ENCODE results near the gene ATG10.

ATG10 gene

DNA sequence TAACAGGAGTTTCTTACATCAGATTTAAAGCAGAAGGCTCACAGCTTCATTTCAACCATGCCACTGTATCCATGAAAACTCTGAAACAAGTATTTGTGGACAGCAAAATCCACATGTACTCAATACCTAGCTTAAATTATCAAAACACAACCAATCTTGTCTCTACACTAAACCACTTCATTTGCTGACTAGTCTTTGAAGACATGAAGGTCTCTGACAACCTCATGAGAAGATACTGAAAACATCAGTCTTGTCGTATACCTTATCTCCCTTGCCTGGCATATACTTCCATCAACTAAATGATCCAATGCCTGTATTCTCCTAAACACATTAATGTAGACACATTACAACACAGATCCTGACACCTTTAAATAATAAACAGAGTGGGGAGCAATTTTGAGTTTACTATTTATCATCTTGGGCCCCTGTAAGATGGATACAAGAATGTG lies 303.4 kb downstream of the ATG10 start:
- TF ChIP-seq TAF1 (IDR thresholded peaks at IDR 0.05; ENCODE audit: borderline replicate concordance, insufficient read depth, low read length) (no peak), FOXP2 (optimal IDR thresholded peaks at IDR 0.05; ENCODE audit: borderline replicate concordance, extremely low read depth, extremely low read length, insufficient read depth) (no peak), POLR2AphosphoS5 (IDR thresholded peaks at IDR 0.05; ENCODE audit: low read depth, low read length) (no peak), SIN3A (IDR thresholded peaks at IDR 0.05; ENCODE audit: borderline replicate concordance, insufficient read depth, low read length) (no peak)
- TF ChIP-seq, protein P1, sequence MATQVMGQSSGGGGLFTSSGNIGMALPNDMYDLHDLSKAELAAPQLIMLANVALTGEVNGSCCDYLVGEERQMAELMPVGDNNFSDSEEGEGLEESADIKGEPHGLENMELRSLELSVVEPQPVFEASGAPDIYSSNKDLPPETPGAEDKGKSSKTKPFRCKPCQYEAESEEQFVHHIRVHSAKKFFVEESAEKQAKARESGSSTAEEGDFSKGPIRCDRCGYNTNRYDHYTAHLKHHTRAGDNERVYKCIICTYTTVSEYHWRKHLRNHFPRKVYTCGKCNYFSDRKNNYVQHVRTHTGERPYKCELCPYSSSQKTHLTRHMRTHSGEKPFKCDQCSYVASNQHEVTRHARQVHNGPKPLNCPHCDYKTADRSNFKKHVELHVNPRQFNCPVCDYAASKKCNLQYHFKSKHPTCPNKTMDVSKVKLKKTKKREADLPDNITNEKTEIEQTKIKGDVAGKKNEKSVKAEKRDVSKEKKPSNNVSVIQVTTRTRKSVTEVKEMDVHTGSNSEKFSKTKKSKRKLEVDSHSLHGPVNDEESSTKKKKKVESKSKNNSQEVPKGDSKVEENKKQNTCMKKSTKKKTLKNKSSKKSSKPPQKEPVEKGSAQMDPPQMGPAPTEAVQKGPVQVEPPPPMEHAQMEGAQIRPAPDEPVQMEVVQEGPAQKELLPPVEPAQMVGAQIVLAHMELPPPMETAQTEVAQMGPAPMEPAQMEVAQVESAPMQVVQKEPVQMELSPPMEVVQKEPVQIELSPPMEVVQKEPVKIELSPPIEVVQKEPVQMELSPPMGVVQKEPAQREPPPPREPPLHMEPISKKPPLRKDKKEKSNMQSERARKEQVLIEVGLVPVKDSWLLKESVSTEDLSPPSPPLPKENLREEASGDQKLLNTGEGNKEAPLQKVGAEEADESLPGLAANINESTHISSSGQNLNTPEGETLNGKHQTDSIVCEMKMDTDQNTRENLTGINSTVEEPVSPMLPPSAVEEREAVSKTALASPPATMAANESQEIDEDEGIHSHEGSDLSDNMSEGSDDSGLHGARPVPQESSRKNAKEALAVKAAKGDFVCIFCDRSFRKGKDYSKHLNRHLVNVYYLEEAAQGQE (IDR thresholded peaks at IDR 0.05; ENCODE audit: insufficient read depth in 1 of 2, low read depth in 2 of 2, low read length in 2 of 2) = no peak

DNA sequence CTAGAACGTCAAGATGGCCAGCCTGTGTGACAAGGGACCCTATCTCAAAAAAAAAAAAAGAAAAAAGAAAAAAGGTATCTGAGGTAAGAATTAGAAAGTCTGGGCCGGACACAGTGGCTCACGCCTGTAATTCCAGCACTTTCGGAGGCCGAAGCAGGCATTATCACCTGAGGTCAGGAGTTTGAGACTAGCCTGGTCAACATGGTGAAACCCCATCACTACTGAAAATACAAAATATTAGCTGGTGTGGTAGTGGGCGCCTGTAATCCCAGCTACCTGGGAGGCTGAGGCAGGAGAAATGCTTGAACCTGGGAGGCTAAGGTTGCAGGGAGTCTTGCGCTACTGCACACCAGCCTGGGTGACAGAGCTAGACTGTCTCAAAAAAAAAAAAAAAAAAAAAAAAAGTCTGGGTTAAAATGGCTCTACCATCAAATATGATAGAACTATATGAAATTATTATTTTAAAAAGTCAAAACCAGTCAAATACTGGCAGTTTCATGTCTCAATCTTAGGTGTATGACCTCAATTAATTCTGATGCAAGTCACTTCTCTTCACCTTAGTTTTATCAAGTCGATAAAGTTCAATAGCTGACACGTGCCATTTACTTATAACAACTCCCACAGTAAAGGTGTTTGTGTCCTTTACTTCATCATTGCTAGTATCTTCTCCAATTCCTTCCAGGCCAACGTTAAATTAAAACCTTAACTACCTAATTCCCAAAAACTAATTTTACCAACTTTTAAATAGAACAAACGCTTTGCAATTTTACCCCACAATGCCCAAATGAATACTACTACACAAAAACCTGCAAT lies 305.2 kb downstream of the ATG10 start:
- TF ChIP-seq, protein P1 (IDR thresholded peaks at IDR 0.05; ENCODE audit: insufficient read depth in 1 of 2, low read depth in 2 of 2, low read length in 2 of 2) = no peak
- peak; percentile 19; the same call in 1 of the 2 replicates for TF ChIP-seq POLR2AphosphoS5 (IDR thresholded peaks at IDR 0.05; ENCODE audit: low read depth, low read length)

DNA sequence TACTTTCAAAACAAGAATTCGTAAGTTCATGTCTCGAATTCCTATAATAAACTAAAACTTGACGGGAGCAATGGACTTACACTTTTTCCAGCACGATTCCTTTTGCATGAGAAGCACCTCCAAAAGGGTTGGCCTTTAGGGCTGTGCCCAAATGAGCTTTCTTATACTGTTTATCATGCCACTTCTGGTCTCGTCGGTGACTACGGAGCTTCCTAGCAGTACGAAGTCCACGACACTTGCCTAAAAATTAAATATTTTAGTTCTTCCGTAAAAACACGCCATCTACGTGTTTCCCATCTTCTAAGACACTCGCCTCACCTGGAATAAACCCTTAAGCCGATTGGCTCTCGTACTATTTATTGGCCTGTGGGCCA lies 305.8 kb downstream of the ATG10 start:
- TF ChIP-seq, protein P1 (IDR thresholded peaks at IDR 0.05; ENCODE audit: insufficient read depth in 1 of 2, low read depth in 2 of 2, low read length in 2 of 2) = no peak
- TF ChIP-seq SIN3A (IDR thresholded peaks at IDR 0.05; ENCODE audit: borderline replicate concordance, insufficient read depth, low read length) = no peak
- no peak for TF ChIP-seq POLR2AphosphoS5 (IDR thresholded peaks at IDR 0.05; ENCODE audit: low read depth, low read length)
- TF ChIP-seq FOXP2 (optimal IDR thresholded peaks at IDR 0.05; ENCODE audit: borderline replicate concordance, extremely low read depth, extremely low read length, insufficient read depth) = no peak
- TF ChIP-seq TAF1 (IDR thresholded peaks at IDR 0.05; ENCODE audit: borderline replicate concordance, insufficient read depth, low read length) = no peak

DNA sequence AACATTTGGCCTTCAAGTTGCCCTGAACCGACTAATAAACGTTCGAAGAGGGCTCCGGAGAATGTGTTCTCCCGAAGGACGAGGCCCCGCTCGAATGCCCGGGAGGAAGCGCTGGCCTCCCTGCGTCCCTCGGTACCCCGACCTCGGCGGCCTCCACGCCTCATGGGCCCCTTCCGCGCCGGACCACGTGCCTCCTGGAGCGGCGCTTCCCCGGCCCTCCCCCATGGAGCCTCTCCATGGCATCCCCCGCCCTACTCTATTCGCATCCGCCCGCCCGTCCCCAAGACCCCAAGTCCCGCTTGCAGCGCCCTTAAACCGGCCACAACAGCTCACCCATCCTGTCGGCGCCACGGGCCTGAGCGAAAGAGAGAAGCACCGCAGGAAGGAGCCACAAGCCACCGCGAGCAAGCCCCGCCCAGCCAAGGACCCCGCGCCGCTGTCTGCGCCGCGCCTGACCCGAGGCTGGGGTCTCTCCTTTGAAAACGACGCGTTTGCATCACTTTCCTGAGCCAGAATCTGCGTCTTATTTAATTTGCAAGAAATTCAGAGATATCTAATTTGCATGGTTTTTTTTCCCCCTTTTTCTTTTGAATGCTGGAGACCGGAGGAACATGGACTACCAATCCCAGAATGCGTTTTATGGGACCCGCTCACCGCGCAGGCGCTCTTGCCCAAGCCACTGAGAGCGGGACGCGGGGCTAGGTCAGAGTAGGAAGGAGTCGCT lies 306.3 kb downstream of the ATG10 start, which contains the start of gene RPS23:
Gene RPS23 (minus strand): TSS at position 368 of the 724 bp plus-strand sequence. CDS start 31 bp downstream, at position 337.
- peak; percentile 53 for TF ChIP-seq FOXP2 (optimal IDR thresholded peaks at IDR 0.05; ENCODE audit: borderline replicate concordance, extremely low read depth, extremely low read length, insufficient read depth)
- TF ChIP-seq, protein P1 (IDR thresholded peaks at IDR 0.05; ENCODE audit: insufficient read depth in 1 of 2, low read depth in 2 of 2, low read length in 2 of 2) = no peak
- TF ChIP-seq TAF1 (IDR thresholded peaks at IDR 0.05; ENCODE audit: borderline replicate concordance, insufficient read depth, low read length) = peak; percentile 94
- TF ChIP-seq POLR2AphosphoS5 (IDR thresholded peaks at IDR 0.05; ENCODE audit: low read depth, low read length) = peak; percentile 96
- no peak; the same call in 1 of the 2 replicates for TF ChIP-seq SIN3A (IDR thresholded peaks at IDR 0.05; ENCODE audit: borderline replicate concordance, insufficient read depth, low read length)
